GM19238 (cell line): ENCODE results near the gene SYNGR3.
A peak's percentile ranks its signal among the peaks of the same experiment; 100 is the strongest.
"Not testable (repeated sequence)": the region's sequence is repeated elsewhere in the genome, so short reads cannot be mapped to it uniquely, and the experiment has no call there.

Source experiments
- DNase-seq: peaks from one replicate; pipeline ENCODE4 v3.0.0; 2011; ENCODE audit warnings: low spot score; ENCODE audit not compliant: insufficient read length

Gene SYNGR3

GRCh38 chr16:2008009-2008526, 18.3 kb downstream of the SYNGR3 start:
- DNase-seq: no peak

- no peak for DNase-seq
These were observed 18.9 kb downstream of the SYNGR3 start for GRCh38 chr16:2008631-2009163.

GRCh38 chr16:2009164-2009711, 19.5 kb downstream of the SYNGR3 start:
- no peak for DNase-seq

- DNase-seq: peak; percentile 98
These were observed 20.2 kb downstream of the SYNGR3 start, which contains the start of gene ZNF598 for GRCh38 chr16:2009791-2010510. Gene ZNF598, minus strand, starts transcription at chr16:2009821.

- not testable (repeated sequence) for DNase-seq
These were observed 22.0 kb downstream of the SYNGR3 start for GRCh38 chr16:2011726-2012125.

- no peak for DNase-seq
These were observed 23.8 kb downstream of the SYNGR3 start for GRCh38 chr16:2013527-2013926.

- no peak for DNase-seq
These were observed 25.6 kb downstream of the SYNGR3 start for GRCh38 chr16:2015117-2015946.

- DNase-seq: no peak
These were observed 26.1 kb downstream of the SYNGR3 start for GRCh38 chr16:2015947-2016208.

GRCh38 chr16:2016407-2016922, 26.7 kb downstream of the SYNGR3 start:
- no peak for DNase-seq

- no peak for DNase-seq
These were observed 29.7 kb downstream of the SYNGR3 start, which contains the start of gene NPW for GRCh38 chr16:2019518-2019920. Gene NPW, plus strand, starts transcription at chr16:2019785.

- no peak for DNase-seq
These were observed 30.4 kb downstream of the SYNGR3 start for GRCh38 chr16:2019921-2020831.

GRCh38 chr16:2022723-2023091, 32.9 kb downstream of the SYNGR3 start:
- no peak for DNase-seq

- peak; percentile 99 for DNase-seq
These were observed 33.6 kb downstream of the SYNGR3 start for GRCh38 chr16:2023092-2024031.

- DNase-seq: no peak
These were observed 34.3 kb downstream of the SYNGR3 start for GRCh38 chr16:2024032-2024420.

GRCh38 chr16:2025251-2025650, 35.5 kb downstream of the SYNGR3 start:
- no peak for DNase-seq

GRCh38 chr16:2025878-2026460, 36.2 kb downstream of the SYNGR3 start:
- no peak for DNase-seq

- no peak for DNase-seq
These were observed 36.8 kb downstream of the SYNGR3 start, which contains the start of gene NHERF2 for GRCh38 chr16:2026461-2027023. Gene NHERF2, plus strand, starts transcription at chr16:2026902. Its CDS starts 104 bp downstream, at chr16:2027006.

GRCh38 chr16:2027024-2028010, 37.5 kb downstream of the SYNGR3 start:
- DNase-seq: no peak
